HG03571 (cell line): ENCODE measurements around the gene UNC50.
A peak's percentile ranks its signal among the peaks of the same experiment; 100 is the strongest.
"Not testable (repeated sequence)": the region's sequence is repeated elsewhere in the genome, so short reads cannot be mapped to it uniquely, and the experiment has no call there.

Experiments used
- ATAC-seq: cut with Tn5 transposase; IDR thresholded peaks from one replicate; pipeline ENCODE4 v1.9.1; 2021; ENCODE audit not compliant: unreplicated experiment

The UNC50 gene

DNA sequence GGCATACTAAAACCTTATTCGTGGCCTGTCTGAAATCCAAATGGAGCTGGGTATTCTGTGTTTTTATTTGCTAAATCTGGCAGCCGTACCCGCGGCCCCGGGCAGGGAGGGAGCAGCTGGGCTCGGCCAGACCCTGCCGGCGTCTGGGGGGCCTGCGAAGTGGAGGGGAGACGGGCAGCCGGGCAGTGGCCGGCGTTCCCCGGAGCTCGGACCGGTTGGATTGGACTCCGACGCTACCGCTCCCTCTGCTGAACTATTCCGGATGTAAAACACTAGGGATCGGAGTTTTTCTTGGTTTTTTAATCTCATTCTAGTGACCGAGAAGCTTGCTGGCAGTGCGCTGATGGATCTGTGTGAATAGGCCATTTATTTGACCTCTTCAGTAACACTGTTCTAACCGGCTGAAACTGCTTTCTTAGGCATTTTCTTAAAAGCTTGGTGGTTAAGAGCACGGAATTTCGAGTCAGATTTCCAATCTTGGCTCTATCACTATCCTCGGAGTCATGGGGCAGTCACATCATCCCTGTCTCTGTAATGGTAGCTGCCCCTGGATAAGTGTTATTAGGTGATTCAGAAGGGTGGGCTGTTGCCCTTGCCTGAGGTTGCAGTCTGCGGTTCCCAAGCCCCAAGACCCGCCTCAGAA lies 694 bp downstream of the UNC50 start:
- no peak for ATAC-seq

DNA sequence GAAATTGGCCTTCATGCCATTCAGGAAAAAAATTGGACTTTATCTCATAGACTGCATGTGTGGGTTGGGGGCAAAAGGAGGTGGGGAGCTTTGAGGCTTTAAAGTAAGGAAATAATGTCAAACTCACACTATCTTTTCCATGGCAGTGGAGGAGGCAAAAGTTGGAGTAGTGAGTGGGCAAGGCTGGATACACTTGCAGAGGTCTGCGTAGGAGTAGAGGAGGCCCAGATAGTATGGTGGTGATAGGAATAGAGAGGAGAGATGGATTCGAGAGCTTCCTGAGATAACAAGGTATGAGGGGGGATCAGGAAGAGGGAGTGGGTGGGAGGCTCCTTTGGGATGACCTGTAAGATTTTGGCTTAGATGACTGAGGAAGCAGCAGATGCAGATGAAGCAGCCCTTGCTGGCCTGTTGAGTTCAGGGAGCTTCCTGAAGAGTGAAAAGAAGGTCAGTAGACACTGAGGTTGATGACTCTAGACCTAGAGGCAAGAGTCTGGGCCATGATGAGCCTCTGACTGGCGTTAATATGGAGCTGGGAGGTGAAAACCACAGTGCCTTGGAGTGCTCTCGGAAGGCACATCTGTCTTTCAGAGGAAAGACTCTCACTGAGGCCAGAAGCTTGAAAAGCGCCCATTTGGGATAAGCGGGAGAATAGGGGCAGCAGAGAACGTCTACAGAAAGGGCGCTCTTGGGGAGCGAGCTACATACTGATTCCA lies 5.8 kb downstream of the UNC50 start:
- ATAC-seq: no peak

DNA sequence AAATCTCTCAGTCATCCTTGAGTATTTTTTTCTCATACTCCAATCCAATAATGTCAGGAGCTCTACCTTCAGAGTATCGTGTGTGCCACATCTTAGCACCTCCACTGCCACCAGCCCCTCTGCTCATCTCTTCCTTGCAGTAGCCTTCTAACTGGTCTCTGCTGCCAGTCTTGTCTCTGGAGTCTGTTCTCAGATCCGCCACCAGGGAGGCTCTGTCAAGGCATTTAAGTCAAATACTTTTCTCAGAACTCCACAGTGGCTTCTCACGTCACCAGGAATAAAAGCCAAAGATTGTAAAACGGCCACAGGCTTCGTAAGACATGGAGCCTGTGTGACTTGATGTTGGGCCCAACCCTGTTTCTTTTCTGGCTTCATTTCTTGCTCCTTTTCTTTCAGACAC lies 7.1 kb downstream of the UNC50 start:
- ATAC-seq: no peak

- no peak for ATAC-seq
Measured at GRCh38 chr2:98617149-98617548, 8.8 kb downstream of the UNC50 start.

DNA sequence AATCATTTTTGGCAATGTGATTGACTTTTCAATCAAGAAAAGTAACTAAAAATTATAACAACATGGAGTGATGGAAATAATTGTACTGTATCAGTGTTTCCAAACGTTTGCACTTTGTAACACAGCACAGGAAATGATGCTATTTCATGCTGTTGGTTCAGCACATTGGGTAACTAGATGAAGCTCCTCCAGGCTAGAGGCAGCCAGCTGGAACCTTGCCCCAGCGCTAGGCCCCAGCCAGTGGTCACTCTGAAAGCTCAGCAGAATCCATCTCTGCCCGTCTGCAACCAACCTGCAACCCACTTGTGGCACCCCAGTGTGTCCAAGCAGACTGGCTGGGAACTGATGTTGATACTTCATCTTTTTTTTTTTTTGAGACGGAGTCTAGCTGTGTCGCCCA lies 15.3 kb downstream of the UNC50 start:
- no peak for ATAC-seq

DNA sequence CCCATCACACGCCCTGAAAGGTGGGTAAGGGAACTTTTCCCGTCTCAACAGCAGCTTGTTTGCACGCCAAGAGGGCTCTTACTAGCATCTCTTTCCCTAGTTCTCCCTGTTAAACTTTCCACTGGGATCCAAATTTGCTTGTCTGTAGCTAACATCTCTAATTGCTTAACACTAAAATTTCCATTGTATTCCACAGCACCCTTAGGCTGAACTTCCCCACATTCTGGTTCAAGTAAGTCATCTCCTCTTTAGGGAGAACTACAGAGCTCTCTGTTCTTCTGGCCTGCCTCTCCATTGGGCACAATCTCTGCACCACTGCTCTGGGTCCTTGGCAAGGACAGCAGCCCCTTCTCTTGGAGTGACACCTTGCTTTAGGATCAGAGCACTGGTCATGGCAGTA lies 24.0 kb downstream of the UNC50 start:
- ATAC-seq: no peak

- ATAC-seq: no peak
Measured at GRCh38 chr2:98634406-98635092, 26.2 kb downstream of the UNC50 start.

DNA sequence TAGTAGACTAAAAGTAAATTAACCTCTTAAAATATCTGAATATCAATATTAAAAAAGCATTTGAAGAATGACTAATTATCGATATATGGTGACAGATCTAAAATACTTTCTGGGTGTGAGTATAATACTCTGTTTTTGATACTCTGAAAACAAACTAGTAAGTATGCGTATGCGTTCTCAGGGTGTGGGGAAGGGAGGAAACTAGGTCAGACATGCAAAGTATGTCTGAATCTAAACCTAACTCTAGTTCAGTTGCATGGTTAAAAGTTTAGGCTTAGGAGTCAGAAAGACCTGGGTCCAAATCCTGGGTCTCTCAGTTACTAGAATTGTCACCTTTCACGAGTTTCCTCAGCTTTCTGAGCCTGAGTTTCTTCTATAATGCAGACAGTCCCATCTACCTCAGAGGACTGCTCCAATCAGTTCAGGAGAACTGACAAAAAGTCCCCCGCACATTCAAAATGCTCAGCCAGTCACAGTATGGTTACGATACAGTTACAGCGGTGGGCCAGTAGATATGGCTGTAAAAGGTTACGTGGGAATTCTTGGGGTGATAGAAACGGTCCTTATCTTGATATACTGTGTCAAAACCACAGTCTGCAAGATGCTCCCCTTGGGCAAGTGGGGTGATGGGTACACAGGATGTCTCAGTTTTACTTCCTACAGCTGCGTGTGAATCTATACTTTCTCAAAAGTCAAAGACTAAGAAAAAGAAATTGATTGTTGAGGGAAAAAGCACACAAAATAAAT lies 29.2 kb downstream of the UNC50 start:
- ATAC-seq: no peak

GRCh38 chr2:98643496-98644100 lies 35.2 kb downstream of the UNC50 start:
- ATAC-seq: no peak

GRCh38 chr2:98647636-98648035 lies 39.2 kb downstream of the UNC50 start:
- no peak for ATAC-seq

DNA sequence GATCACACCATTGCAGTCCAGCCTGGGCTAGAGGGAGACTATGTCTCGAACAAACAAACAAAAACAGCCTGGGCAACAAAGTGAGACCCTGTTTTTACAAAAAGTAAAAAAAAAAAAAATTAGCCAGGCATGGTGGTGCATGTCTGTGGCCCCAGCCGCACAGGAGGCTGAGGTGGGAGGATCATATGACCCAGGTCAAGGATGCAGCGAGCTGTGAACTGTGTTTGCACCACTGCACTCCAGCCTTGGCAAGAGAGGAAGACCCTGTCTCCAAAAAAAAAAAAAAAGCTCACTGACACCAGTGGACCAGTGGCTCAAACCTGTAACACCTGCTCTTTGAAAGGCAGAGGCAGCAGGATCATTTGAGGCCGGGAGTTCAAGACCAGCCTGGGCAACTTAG lies 40.1 kb downstream of the UNC50 start:
- no peak for ATAC-seq

- ATAC-seq: peak; percentile 64
Measured at GRCh38 chr2:98649135-98649991, 41.0 kb downstream of the UNC50 start.

- ATAC-seq: no peak
Measured at GRCh38 chr2:98649992-98650375, 41.6 kb downstream of the UNC50 start.

DNA sequence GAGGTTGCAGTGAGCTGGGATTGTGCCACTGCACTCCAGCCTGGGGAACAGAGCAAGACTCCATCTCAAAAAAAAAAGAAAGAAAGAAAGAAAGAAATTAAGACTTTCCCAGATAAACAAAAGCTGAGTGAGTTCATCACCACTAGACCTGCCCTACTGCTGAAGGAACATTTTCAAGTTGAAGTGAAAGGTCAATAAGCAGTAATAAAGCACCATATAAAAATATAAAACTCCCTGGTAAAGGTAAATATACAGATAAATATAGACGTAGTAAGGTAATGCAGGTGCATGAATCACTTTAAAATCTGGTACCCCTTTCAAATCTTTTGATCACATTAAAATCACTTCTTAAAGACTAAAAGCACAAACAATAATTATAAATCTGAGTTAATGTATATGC lies 42.6 kb downstream of the UNC50 start:
- ATAC-seq: no peak

GRCh38 chr2:98654699-98655495 lies 46.5 kb downstream of the UNC50 start:
- no peak for ATAC-seq

- no peak for ATAC-seq
Measured at GRCh38 chr2:98656800-98657199, 48.4 kb downstream of the UNC50 start.

DNA sequence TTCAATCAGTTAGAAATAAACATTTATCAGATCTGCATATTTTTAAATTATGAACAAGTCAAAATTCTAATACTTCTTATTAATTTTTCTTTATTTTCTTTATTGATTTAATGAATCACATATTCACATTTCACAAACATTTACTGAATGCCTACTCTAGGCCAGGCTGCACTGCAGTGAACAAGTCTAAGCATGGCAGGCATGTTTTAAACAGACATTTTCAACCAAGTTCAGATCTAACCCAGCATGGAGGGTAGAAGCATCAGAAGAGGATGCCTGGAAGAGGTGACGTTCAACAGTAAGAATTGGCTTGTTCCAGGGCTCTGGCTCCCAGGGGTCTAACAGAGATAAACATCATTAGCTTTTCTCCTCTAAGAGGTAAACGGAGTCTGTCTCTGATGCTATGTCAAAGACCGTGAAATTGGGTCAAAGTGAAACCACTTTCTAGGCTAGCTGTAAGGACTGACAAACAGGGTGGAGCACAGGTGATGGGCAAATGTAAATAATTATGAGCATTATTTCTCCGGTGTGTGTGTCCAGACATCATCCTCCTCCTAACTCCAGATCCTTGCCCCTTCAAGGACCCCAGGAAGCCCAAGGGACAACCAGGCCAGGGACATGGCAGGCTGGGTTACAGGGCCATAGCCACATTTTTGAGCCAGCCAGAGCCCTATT lies 50.6 kb downstream of the UNC50 start:
- ATAC-seq: no peak

DNA sequence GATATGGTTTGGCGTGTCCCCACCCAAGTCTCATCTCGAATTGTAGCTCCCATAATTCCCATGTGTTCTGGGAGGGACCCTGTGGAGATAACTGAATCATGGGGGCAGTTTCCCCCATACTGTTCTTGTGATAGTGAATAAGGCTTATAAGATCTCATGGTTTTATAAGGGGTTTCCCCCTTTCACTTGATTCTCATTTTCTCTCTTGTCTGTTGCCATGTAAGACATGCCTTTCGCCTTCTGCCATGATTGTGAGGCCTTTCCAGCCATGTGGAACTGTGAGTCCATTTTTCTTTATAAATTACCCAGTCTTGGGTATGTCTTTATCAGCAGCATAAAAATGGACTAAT lies 51.1 kb downstream of the UNC50 start:
- not testable (repeated sequence) for ATAC-seq

DNA sequence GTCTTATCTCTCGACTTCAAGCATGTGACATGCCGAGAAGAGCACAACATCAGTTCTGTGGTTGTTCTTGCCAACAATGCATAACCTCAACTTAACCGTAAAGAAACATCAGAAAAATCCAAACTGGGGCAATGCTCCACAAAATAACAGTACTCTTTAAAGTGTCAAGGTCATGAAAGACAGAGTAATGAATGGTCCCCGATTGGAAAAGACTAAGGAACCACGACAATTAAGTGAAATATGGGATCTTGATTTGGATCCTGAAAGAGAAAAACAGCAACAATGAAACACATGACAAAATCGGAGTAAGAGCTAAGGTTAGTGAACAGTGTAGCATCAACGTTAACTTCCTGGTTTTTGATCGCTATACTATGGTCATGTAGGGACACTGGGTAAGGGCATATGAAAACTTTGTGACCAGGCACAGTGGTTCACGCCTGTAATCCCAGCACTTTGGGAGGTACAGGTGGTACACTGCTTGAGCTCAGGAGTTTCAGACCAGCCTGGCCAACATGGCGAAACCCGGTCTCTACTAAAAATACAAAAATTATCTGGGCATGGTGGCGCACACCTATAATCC lies 55.2 kb downstream of the UNC50 start:
- no peak for ATAC-seq
